DND-41 (cell line): ENCODE measurements around the gene EPS8L1.

Experiments used
- EZH2 ChIP-seq: IDR thresholded peaks from 3 replicates; pipeline ENCODE4 v1.6.1; 2012; ENCODE audit warnings: borderline replicate concordance, low read depth, mild to moderate bottlenecking, moderate library complexity, low read length, inconsistent platforms; ENCODE audit not compliant: severe bottlenecking
- TF ChIP-seq, protein P1 (sequence below): IDR thresholded peaks from 2 replicates; pipeline ENCODE4 v1.5.1; 2012; ENCODE audit warnings: borderline replicate concordance, low read length, moderate library complexity, mild to moderate bottlenecking; ENCODE audit not compliant: poor library complexity, severe bottlenecking; ENCODE audit errors: extremely low read depth

DNA sequence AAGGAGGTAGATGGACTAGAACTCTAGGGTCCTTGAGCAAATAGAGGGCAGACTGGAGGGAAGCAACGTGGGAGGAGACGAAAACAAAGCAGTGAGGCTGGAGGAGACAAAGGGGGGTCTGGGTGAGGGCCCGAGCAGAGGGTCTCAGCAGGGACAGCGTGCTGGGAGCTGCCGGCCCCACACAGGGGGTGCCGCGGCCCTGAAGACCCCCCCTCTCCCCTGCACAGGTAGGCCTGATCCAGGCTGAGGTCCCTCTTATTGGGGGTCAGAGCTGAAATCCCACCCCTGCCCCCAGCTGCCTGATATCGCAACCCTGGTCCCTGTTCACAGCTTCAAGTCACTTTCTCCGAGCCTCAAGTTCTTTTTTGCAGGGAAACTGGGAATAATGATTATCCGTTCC lies 8.7 kb downstream of the EPS8L1 start:
- TF ChIP-seq, protein P1, sequence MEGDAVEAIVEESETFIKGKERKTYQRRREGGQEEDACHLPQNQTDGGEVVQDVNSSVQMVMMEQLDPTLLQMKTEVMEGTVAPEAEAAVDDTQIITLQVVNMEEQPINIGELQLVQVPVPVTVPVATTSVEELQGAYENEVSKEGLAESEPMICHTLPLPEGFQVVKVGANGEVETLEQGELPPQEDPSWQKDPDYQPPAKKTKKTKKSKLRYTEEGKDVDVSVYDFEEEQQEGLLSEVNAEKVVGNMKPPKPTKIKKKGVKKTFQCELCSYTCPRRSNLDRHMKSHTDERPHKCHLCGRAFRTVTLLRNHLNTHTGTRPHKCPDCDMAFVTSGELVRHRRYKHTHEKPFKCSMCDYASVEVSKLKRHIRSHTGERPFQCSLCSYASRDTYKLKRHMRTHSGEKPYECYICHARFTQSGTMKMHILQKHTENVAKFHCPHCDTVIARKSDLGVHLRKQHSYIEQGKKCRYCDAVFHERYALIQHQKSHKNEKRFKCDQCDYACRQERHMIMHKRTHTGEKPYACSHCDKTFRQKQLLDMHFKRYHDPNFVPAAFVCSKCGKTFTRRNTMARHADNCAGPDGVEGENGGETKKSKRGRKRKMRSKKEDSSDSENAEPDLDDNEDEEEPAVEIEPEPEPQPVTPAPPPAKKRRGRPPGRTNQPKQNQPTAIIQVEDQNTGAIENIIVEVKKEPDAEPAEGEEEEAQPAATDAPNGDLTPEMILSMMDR = no peak
- TF ChIP-seq EZH2 = no peak
